HG02981 (cell line): Measurements from ENCODE around the gene NOS3.

Source experiments
- ATAC-seq: cut with Tn5 transposase; IDR thresholded peaks from one replicate; pipeline ENCODE4 v1.9.1; 2021; ENCODE audit warnings: mild to moderate bottlenecking, moderate library complexity; ENCODE audit not compliant: unreplicated experiment

The NOS3 gene

GRCh38 chr7:150951521-150951920 lies 39.3 kb upstream of the NOS3 start:
- ATAC-seq: no peak

GRCh38 chr7:150952331-150953050 lies 38.3 kb upstream of the NOS3 start:
- ATAC-seq: no peak

- no peak for ATAC-seq
Observed at GRCh38 chr7:150953061-150953997, 37.5 kb upstream of the NOS3 start.

GRCh38 chr7:150954201-150954985 lies 36.4 kb upstream of the NOS3 start:
- no peak for ATAC-seq

- no peak for ATAC-seq
Observed at GRCh38 chr7:150954986-150955518, 35.8 kb upstream of the NOS3 start.

GRCh38 chr7:150955519-150956394 lies 35.1 kb upstream of the NOS3 start:
- no peak for ATAC-seq

- ATAC-seq: no peak
Observed at GRCh38 chr7:150956395-150957132, 34.3 kb upstream of the NOS3 start.

GRCh38 chr7:150957133-150958020 lies 33.4 kb upstream of the NOS3 start:
- no peak for ATAC-seq

GRCh38 chr7:150958062-150958552 lies 32.7 kb upstream of the NOS3 start:
- ATAC-seq: no peak

- no peak for ATAC-seq
Observed at GRCh38 chr7:150958597-150958996, 32.2 kb upstream of the NOS3 start.

GRCh38 chr7:150959081-150959480 lies 31.7 kb upstream of the NOS3 start:
- ATAC-seq: no peak

GRCh38 chr7:150959739-150960734 lies 30.8 kb upstream of the NOS3 start:
- ATAC-seq: no peak

GRCh38 chr7:150961510-150962289 lies 29.1 kb upstream of the NOS3 start:
- ATAC-seq: no peak

GRCh38 chr7:150962290-150962552 lies 28.6 kb upstream of the NOS3 start:
- ATAC-seq: no peak

- peak; percentile 75 for ATAC-seq
Observed at GRCh38 chr7:150962553-150963399, 28.0 kb upstream of the NOS3 start.
